ENCODE results near the gene CHRNA4.

The CHRNA4 gene

GRCh38 chr20:63320041-63320511 is 41.1 kb downstream of the CHRNA4 start:
- Histone ChIP-seq H3K9me3 (ENCODE audit: control insufficient read depth, low read length) (no peaks in the 10 kb centered on the region), H3K4me3 (ENCODE audit: low read depth, low read length) (no peak overlapping the region), H3K4me1 (peaks cover 12% of the 10 kb centered on the region), H3K27ac (no peak overlapping the region), H3K36me3 (ENCODE audit: control insufficient read depth, insufficient read depth, low read length) (no peaks in the 10 kb centered on the region), H3K79me2 (peaks cover 6% of the 10 kb centered on the region), H3K9ac (no peak overlapping the region), H2AFZ (no peak overlapping the region), H3K27me3 (ENCODE audit: control insufficient read depth, insufficient read depth, low read length) (no peaks in the 10 kb centered on the region), H3K4me2 (ENCODE audit: low read length) (no peak overlapping the region)
- TF ChIP-seq CTCF (IDR thresholded peaks at IDR 0.05) = no peak

- H3K9me3 ChIP-seq (ENCODE audit: control insufficient read depth, low read length) = no peaks in the 10 kb centered on the region
- no peak overlapping the region for H2AFZ ChIP-seq
- H3K9ac ChIP-seq = no peak overlapping the region
- H3K79me2 ChIP-seq = peaks cover 3% of the 10 kb centered on the region
- H3K27me3 ChIP-seq (ENCODE audit: control insufficient read depth, insufficient read depth, low read length) = no peaks in the 10 kb centered on the region
- no peak for TF ChIP-seq CTCF (IDR thresholded peaks at IDR 0.05)
- H3K4me1 ChIP-seq = peaks cover 16% of the 10 kb centered on the region
- H3K36me3 ChIP-seq (ENCODE audit: control insufficient read depth, insufficient read depth, low read length) = no peaks in the 10 kb centered on the region
- no peak overlapping the region for H3K27ac ChIP-seq
- no peak overlapping the region for H3K4me3 ChIP-seq (ENCODE audit: low read depth, low read length)
- H3K4me2 ChIP-seq (ENCODE audit: low read length) = no peak overlapping the region
Observed at GRCh38 chr20:63319164-63320040, 41.7 kb downstream of the CHRNA4 start.

GRCh38 chr20:63318391-63319163 is 42.6 kb downstream of the CHRNA4 start:
- Histone ChIP-seq H3K9me3 (ENCODE audit: control insufficient read depth, low read length) (no peaks in the 10 kb centered on the region), H3K36me3 (ENCODE audit: control insufficient read depth, insufficient read depth, low read length) (no peaks in the 10 kb centered on the region), H3K27me3 (ENCODE audit: control insufficient read depth, insufficient read depth, low read length) (no peaks in the 10 kb centered on the region), H3K4me1 (peaks cover 22% of the 10 kb centered on the region), H3K4me2 (ENCODE audit: low read length) (no peak overlapping the region), H3K9ac (no peak overlapping the region), H3K4me3 (ENCODE audit: low read depth, low read length) (no peak overlapping the region), H2AFZ (no peak overlapping the region), H3K79me2 (peaks cover 3% of the 10 kb centered on the region), H3K27ac (no peak overlapping the region)
- no peak for TF ChIP-seq CTCF (IDR thresholded peaks at IDR 0.05)

- TF ChIP-seq CTCF (IDR thresholded peaks at IDR 0.05) = no peak
- no peaks in the 10 kb centered on the region for H3K27me3 ChIP-seq (ENCODE audit: control insufficient read depth, insufficient read depth, low read length)
- H3K36me3 ChIP-seq (ENCODE audit: control insufficient read depth, insufficient read depth, low read length) = no peaks in the 10 kb centered on the region
- H3K4me2 ChIP-seq (ENCODE audit: low read length) = no peak overlapping the region
- no peaks in the 10 kb centered on the region for H3K9me3 ChIP-seq (ENCODE audit: control insufficient read depth, low read length)
- H3K79me2 ChIP-seq = peaks cover 3% of the 10 kb centered on the region
- no peak overlapping the region for H3K27ac ChIP-seq
- no peak overlapping the region for H3K9ac ChIP-seq
- H2AFZ ChIP-seq = no peak overlapping the region
- peaks cover 23% of the 10 kb centered on the region for H3K4me1 ChIP-seq
- H3K4me3 ChIP-seq (ENCODE audit: low read depth, low read length) = no peak overlapping the region
Observed at GRCh38 chr20:63317601-63318291, 43.4 kb downstream of the CHRNA4 start.

Data from parathyroid adenoma (tissue), 2 donors.